GM12878 (cell line): ENCODE data around the gene PTTG2. TPM values are rescaled to one million over a fixed set of nuclear protein-coding genes. Genes with fewer than 3 reads are reported as not detected.

Experiments
- ATAC-seq: fragments of 200-7000 bp; cut with Tn5 transposase; 3 replicates; pipeline ENCODE4 v1.9.1; 2020; ENCODE audit warnings: mild to moderate bottlenecking, moderate library complexity
- BruUV-seq: library from RNA; stranded (reverse); fragments of 400-500 nt; replicated peaks from 2 replicates; lab custom pipeline; 2021; lab: Mats Ljungman, UMichigan
- CTCF ChIA-PET: fragments of 300-600 bp; sonication (Branson Sonifier 250); formaldehyde crosslinking; extraction: SDS; loops from one replicate; lab custom pipeline; 2021; ENCODE audit warnings: inconsistent platforms; lab: Yijun Ruan, JAX
- POLR2A ChIA-PET: fragments of 350-600 bp; formaldehyde crosslinking; extraction: SDS; loops from one replicate; lab custom pipeline; 2021; ENCODE audit warnings: inconsistent platforms; lab: Charles Lee
- RAD21 ChIA-PET: fragments of 300-600 bp; sonication (Branson Sonifier 250); formaldehyde crosslinking; loops from one replicate; lab custom pipeline; 2023; ENCODE audit warnings: antibody characterized with exemption; ENCODE audit not compliant: unreplicated experiment; lab: Charles Lee
- SMC1A ChIA-PET: fragments of 300-600 bp; sonication (Branson Sonifier 250); formaldehyde crosslinking; loops from one replicate; lab custom pipeline; 2023; ENCODE audit not compliant: unreplicated experiment, uncharacterized antibody; lab: Charles Lee
- DNase-seq: peaks from one replicate; pipeline ENCODE4 v3.0.0-alpha.2; 2011; ENCODE audit warnings: low read depth, low spot score
- FAIRE-seq: peaks from 3 replicates; lab custom pipeline; 2011; peaks lifted over from hg19 to GRCh38; lab: Jason Lieb, UNC
- H2AFZ ChIP-seq: 2 replicates; pipeline ENCODE4 v1.6.0; 2011; ENCODE audit warnings: low read depth, low read length, control low read depth; ENCODE audit not compliant: control insufficient read depth
- H3K27ac ChIP-seq: 2 replicates; pipeline ENCODE4 v1.5.1; 2011; ENCODE audit warnings: control low read depth; ENCODE audit not compliant: control insufficient read depth, insufficient read depth
- H3K27me3 ChIP-seq, 2 experiments: replicated peaks in 1 of 2; 2 replicates each; pipeline versions ENCODE4 v1.6.0 to v1.6.1; 2011; ENCODE audit warnings: low read length in 1 of 2; ENCODE audit not compliant: control insufficient read depth in 2 of 2, insufficient read depth in 2 of 2
- H3K36me3 ChIP-seq, 2 experiments: 2 replicates each; pipeline ENCODE4 v1.5.1; 2011; ENCODE audit warnings: low read length in 1 of 2; ENCODE audit not compliant: control insufficient read depth in 2 of 2, insufficient read depth in 2 of 2
- H3K4me1 ChIP-seq: 2 replicates; pipeline ENCODE4 v1.6.1; 2011; ENCODE audit warnings: mild to moderate bottlenecking, low read length, moderate library complexity, mixed read lengths; ENCODE audit not compliant: control insufficient read depth, insufficient read depth
- H3K4me2 ChIP-seq: 2 replicates; pipeline ENCODE4 v1.6.0; 2011; ENCODE audit warnings: control low read depth; ENCODE audit not compliant: control insufficient read depth, insufficient read depth
- H3K4me3 ChIP-seq: fragments of 200-600 bp; sonication (generic); 2 replicates; pipeline ENCODE4 v1.5.1; 2016
- H3K79me2 ChIP-seq: 2 replicates; pipeline ENCODE4 v1.6.0; 2011; ENCODE audit warnings: low read length; ENCODE audit not compliant: control insufficient read depth, insufficient read depth
- H3K9ac ChIP-seq: 2 replicates; pipeline ENCODE4 v1.8.0; 2011; ENCODE audit warnings: low read length, control low read depth, mixed read lengths; ENCODE audit not compliant: control insufficient read depth, insufficient read depth
- H3K9me3 ChIP-seq: replicated peaks from 3 replicates; pipeline ENCODE4 v1.5.1; 2011; ENCODE audit warnings: mild to moderate bottlenecking, low read length; ENCODE audit not compliant: control insufficient read depth, insufficient read depth
- H4K20me1 ChIP-seq: 2 replicates; pipeline ENCODE4 v1.6.0; 2011; ENCODE audit not compliant: control insufficient read depth, insufficient read depth
- ATF7 ChIP-seq: fragments of 450-650 bp; IDR thresholded peaks from 2 replicates; pipeline ENCODE4 v1.6.1; 2016; ENCODE audit warnings: low read depth, mild to moderate bottlenecking
- BCL11A ChIP-seq: IDR thresholded peaks from 2 replicates; pipeline ENCODE4 v1.6.1; 2011; ENCODE audit warnings: low read depth, low read length
- BRCA1 ChIP-seq: IDR thresholded peaks from 2 replicates; pipeline ENCODE4 v1.6.1; 2011; ENCODE audit warnings: low read depth, low read length, improper control_type of control experiment
- EZH2 ChIP-seq: IDR thresholded peaks from 2 replicates; pipeline ENCODE4 v1.6.1; 2012; ENCODE audit warnings: low read depth, mild to moderate bottlenecking, control low read depth, inconsistent platforms, low read length, borderline replicate concordance; ENCODE audit not compliant: control insufficient read depth
- HCFC1 ChIP-seq: fragments of 150-350 bp; IDR thresholded peaks from 2 replicates; pipeline ENCODE4 v1.6.1; 2014; ENCODE audit warnings: low read length
- IRF4 ChIP-seq: IDR thresholded peaks from 2 replicates; pipeline ENCODE4 v1.6.1; 2011; ENCODE audit warnings: low read depth, low read length
- NFYA ChIP-seq: IDR thresholded peaks from 2 replicates; pipeline ENCODE4 v1.6.1; 2011; ENCODE audit warnings: low read depth, mild to moderate bottlenecking, low read length, improper control_type of control experiment, borderline replicate concordance
- NR2C2 ChIP-seq: IDR thresholded peaks from 2 replicates; pipeline ENCODE4 v1.6.1; 2011; ENCODE audit warnings: borderline replicate concordance, low read depth; ENCODE audit not compliant: control insufficient read depth, insufficient read length
- RUNX3 ChIP-seq: IDR thresholded peaks from 2 replicates; pipeline ENCODE4 v1.6.1; 2012; ENCODE audit warnings: low read length, inconsistent platforms
- SMAD1 ChIP-seq: fragments of 450-650 bp; IDR thresholded peaks from 2 replicates; pipeline ENCODE4 v1.6.1; 2018; ENCODE audit warnings: mild to moderate bottlenecking, low read depth; ENCODE audit not compliant: partially characterized antibody
- SREBF2 ChIP-seq: IDR thresholded peaks from 2 replicates; pipeline ENCODE4 v1.6.1; 2012; ENCODE audit warnings: mild to moderate bottlenecking, low read length
- SRF ChIP-seq, 2 experiments: IDR thresholded peaks; 2 replicates each; pipeline ENCODE4 v1.6.1; 2011; ENCODE audit warnings: low read depth in 2 of 2, low read length in 2 of 2, mild to moderate bottlenecking in 1 of 2, moderate library complexity in 1 of 2
- TCF12 ChIP-seq: IDR thresholded peaks from 2 replicates; pipeline ENCODE4 v1.6.1; 2011; ENCODE audit warnings: low read depth, mild to moderate bottlenecking, low read length
- WGBS: methylation state at CpG from one replicate; pipeline ENCODE4 v1.1.6; 2016; ENCODE audit warnings: low lambda C conversion rate; ENCODE audit not compliant: insufficient replicate concordance, insufficient coverage; ENCODE audit errors: missing lambda C conversion rate; 5-methylcytosine and 5-hydroxymethylcytosine counted together
- in situ Hi-C: fragments of 300-500 bp; cut with MboI; formaldehyde crosslinking; loops from 9 replicates; pipeline ENCODE4 v1.14.3; 2018; ENCODE audit warnings: mixed read lengths
- intact Hi-C: fragments of 100-400 bp; cut with micrococcal nuclease; formaldehyde crosslinking; loops from one replicate; pipeline ENCODE4 v1.14.2; 2022; ENCODE audit not compliant: unreplicated experiment
- polyA plus RNA-seq, 11 experiments: library from polyadenylated mRNA; depleted of rRNA in 4 of 11; unstranded in 6 of 11; stranded (reverse) in 5 of 11; fragments of >200 nt; fragmentation: Nextera tagmentation in 4 of 11; fragmentation: Illumina TruSeq in 1 of 11; extraction: Ambion mirVana in 4 of 11; extraction: Trizol in 1 of 11; gene quantifications; 1 replicate in 1 of 11; 2 replicates in 10 of 11; pipeline versions ENCODE4 v1.2.1 to v1.2.3, GENCODE V29; 2011 to 2016; ENCODE audit warnings: inconsistent platforms in 2 of 11, missing spikeins in 2 of 11, low read depth in 1 of 11
- total RNA-seq, 4 experiments: library from RNA; depleted of rRNA in 3 of 4; stranded (reverse); fragments of >200 nt in 3 of 4; fragmentation: Illumina TruSeq in 1 of 4; extraction: Trizol in 1 of 4; gene quantifications; 2 replicates each; pipeline versions ENCODE4 v1.2.1 to v1.2.3, GENCODE V29; 2013 to 2021

Gene PTTG2
- total and polyA plus RNA-seq, 10 of the 15 experiments (the other 5 are each of a cell fraction or from before 2014, with no cell fraction given) = 0.09 to 0.54 (median 0.39) TPM; not detected in 4

DNA sequence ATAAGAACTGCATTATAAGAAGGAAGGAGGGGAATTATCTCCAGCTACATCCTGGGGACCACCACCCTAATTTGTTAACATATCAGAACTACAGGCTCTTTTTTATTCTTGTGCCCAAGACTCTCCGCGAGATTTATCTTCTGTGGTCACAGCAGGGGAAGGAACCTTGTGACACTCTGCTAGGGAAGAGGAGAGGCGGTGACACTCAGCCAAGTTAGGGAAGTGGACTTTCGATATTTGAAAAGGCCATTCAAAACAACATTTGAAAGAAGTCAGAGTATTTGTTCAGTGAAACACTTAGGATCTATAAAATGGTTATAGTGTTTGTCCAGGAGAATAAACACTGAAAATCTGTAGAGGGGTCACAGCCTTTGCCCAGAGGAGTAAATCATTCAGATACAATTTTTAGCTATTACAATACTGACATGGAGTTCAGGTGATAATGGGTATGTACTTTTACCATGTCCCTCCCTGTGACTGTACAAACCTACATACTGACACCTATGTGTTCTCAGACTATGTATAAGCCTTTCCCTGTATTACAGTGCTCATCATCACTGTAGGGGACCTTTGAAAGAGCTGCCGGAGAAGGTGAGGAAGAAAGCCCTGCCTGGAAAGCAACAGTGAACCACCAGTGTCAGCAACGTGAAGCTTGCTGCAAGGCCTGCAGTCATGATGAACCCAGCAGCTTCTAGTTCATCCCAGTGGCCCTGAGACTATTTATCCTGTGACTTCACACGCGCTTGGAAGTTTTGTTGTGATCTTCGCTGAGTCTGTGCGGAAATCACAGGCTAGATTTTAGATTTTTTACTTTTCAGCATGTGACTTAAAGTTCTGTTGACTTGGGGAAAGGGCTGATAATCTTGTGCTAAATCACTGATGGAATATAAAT, 8.5 kb upstream of the PTTG2 start:
- ChIA-PET SMC1A (interaction anchor here (1.0 to 2.4 kb wide), 3 partner anchors 11 to 19 kb away, joined by 3 to 9 read pairs (median 3); no protein-coding TSS in a partner anchor), POLR2A (no interaction called here), RAD21 (interaction anchor here (0.6 kb wide), 1 partner anchor 541 kb away, joined by 3 read pairs; no protein-coding TSS in a partner anchor), CTCF (interaction anchor here (0.5 to 2.2 kb wide), 3 partner anchors 11 to 1701 kb away, joined by 3 to 9 read pairs (median 3); no protein-coding TSS in a partner anchor)
- WGBS = 95% methylated on average over 10 of the region's 10 CpGs
- H4K20me1 ChIP-seq = no peaks in the 10 kb centered on the region
- no peak overlapping the region for H2AFZ ChIP-seq
- ATAC-seq (no peak), DNase-seq (no peak), FAIRE-seq (no peak)
- intact Hi-C loops = no loop called here
- no peak overlapping the region for H3K4me2 ChIP-seq
- TF ChIP-seq ATF7 (no peak), TCF12 (no peak), RUNX3 (no peak), BCL11A (no peak), NFYA (no peak), SMAD1 (no peak), BRCA1 (no peak), HCFC1 (no peak), IRF4 (no peak), SRF (IDR thresholded peaks at IDR 0.05; ENCODE audit: low read depth in 2 of 2, low read length in 2 of 2) (no peak), EZH2 (no peak), SREBF2 (no peak), NR2C2 (no peak)
- H3K36me3 ChIP-seq = no peaks in the 10 kb centered on the region
- no peaks in the 10 kb centered on the region; the same call in 1 of the 2 replicates for H3K79me2 ChIP-seq
- H3K4me3 ChIP-seq = no peak overlapping the region
- no peaks in the 10 kb centered on the region for H3K9me3 ChIP-seq
- H3K4me1 ChIP-seq = peaks cover 5% of the 10 kb centered on the region; the same call in 1 of the 2 replicates
- no peak overlapping the region for H3K27ac ChIP-seq
- in situ Hi-C loops = no loop called here
- no peaks in the 10 kb centered on the region for H3K27me3 ChIP-seq
- H3K9ac ChIP-seq = no peak overlapping the region
- BruUV-seq = no TSS peak
